ENCODE data around the gene GDI1.

Gene GDI1

DNA sequence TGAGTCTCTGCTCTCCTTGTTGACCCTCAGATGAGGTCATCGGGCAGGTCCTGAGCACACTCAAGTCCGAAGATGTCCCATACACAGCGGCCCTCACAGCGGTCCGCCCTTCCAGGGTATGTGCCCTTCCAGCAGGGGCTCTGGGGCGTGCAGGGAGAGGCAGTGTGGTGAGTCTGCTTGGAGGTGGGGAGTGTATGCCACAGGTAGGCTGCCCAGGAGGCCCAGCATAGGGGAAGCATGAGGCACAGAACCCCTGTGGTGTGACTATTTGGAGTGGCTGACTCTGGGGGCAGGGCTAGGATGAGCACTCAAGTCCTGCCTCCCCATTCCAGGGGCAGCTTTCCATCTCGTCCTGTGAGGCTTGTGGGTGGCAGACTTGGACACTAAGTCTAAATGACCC, 3.3 kb upstream of the GDI1 start:
- Histone ChIP-seq H3K79me2 (ENCODE audit: insufficient read depth, low read length) (peaks cover 47% of the 10 kb centered on the region), H3K4me3 (ENCODE audit: low read length, poor library complexity, severe bottlenecking) (no peak overlapping the region), H3K9me3 (ENCODE audit: insufficient read depth, low read depth, low read length) (no peaks in the 10 kb centered on the region), H3K4me2 (ENCODE audit: low read depth, low read length, poor library complexity, severe bottlenecking) (no peak overlapping the region), H3K27me3 (ENCODE audit: insufficient read depth, low read length, poor library complexity, severe bottlenecking) (no peaks in the 10 kb centered on the region), H3K36me3 (ENCODE audit: insufficient read depth, low read length) (no peaks in the 10 kb centered on the region; the same call in 1 of the 2 replicates), H3K9me2 (replicated peaks; ENCODE audit: low read depth, low read length) (no peaks in the 10 kb centered on the region), H3F3A (ENCODE audit: low read depth) (no peaks in the 10 kb centered on the region), H3K9ac (ENCODE audit: low read depth, low read length, poor library complexity, severe bottlenecking) (no peak overlapping the region), H4K20me1 (ENCODE audit: insufficient read depth, low read length, poor library complexity, severe bottlenecking) (no peaks in the 10 kb centered on the region), H3K4me1 (ENCODE audit: insufficient read depth, low read length, poor library complexity, severe bottlenecking) (peaks cover 14% of the 10 kb centered on the region), H2AFZ (ENCODE audit: low read length) (no peak overlapping the region)
- TF ChIP-seq, protein P1, sequence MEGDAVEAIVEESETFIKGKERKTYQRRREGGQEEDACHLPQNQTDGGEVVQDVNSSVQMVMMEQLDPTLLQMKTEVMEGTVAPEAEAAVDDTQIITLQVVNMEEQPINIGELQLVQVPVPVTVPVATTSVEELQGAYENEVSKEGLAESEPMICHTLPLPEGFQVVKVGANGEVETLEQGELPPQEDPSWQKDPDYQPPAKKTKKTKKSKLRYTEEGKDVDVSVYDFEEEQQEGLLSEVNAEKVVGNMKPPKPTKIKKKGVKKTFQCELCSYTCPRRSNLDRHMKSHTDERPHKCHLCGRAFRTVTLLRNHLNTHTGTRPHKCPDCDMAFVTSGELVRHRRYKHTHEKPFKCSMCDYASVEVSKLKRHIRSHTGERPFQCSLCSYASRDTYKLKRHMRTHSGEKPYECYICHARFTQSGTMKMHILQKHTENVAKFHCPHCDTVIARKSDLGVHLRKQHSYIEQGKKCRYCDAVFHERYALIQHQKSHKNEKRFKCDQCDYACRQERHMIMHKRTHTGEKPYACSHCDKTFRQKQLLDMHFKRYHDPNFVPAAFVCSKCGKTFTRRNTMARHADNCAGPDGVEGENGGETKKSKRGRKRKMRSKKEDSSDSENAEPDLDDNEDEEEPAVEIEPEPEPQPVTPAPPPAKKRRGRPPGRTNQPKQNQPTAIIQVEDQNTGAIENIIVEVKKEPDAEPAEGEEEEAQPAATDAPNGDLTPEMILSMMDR (conservative IDR thresholded peaks at IDR 0.05; ENCODE audit: low read length) = no peak
- TF ChIP-seq EZH2phosphoT487 (IDR thresholded peaks at IDR 0.05; ENCODE audit: borderline replicate concordance) = no peak

DNA sequence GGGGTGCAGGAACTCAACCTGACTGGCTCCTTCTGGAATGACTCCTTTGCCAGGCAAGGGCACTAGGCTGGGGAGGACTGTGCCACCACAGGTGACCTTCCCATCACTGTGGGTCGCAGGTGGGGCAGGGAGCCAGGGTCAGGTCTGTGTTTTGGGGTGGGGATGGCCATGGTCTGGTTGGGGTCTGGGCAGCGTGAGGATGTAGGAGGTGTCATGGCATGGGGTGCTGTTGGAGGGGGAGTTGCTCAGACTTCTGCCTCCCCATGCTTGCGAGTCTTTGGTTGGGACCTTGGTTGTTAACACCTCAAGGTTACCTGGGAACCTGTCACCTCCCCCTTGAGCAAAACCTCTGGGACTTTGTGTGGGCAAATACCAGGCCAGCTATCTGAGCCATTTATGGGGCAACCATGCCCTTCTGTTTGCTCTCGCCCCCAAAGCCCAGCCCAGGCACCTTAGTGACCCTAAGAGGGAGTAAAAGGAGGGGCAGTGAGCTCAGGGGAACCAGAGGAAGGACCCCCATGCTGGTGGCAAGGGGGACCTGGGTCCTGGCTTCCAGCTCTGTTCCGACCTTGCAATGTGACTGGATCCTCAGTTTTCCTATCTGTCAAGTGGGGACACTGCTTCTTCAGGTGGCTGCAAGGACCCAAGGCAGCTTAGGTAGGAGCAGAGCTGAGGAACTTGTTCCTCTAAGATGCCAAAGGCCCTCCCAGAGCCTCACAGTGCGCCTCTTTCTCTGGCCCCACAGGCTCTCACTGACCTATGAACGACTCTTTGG, 2.4 kb upstream of the GDI1 start:
- Histone ChIP-seq H3K9me3 (ENCODE audit: insufficient read depth, low read depth, low read length) (no peaks in the 10 kb centered on the region), H3K79me2 (ENCODE audit: insufficient read depth, low read length) (peaks cover 48% of the 10 kb centered on the region), H3K9ac (ENCODE audit: low read depth, low read length, poor library complexity, severe bottlenecking) (no peak overlapping the region), H3F3A (ENCODE audit: low read depth) (no peaks in the 10 kb centered on the region), H3K9me2 (replicated peaks; ENCODE audit: low read depth, low read length) (no peaks in the 10 kb centered on the region), H3K36me3 (ENCODE audit: insufficient read depth, low read length) (no peaks in the 10 kb centered on the region; the same call in 1 of the 2 replicates), H2AFZ (ENCODE audit: low read length) (no peak overlapping the region), H3K4me3 (ENCODE audit: low read length, poor library complexity, severe bottlenecking) (no peak overlapping the region), H3K27me3 (ENCODE audit: insufficient read depth, low read length, poor library complexity, severe bottlenecking) (no peaks in the 10 kb centered on the region), H4K20me1 (ENCODE audit: insufficient read depth, low read length, poor library complexity, severe bottlenecking) (no peaks in the 10 kb centered on the region), H3K4me2 (ENCODE audit: low read depth, low read length, poor library complexity, severe bottlenecking) (no peak overlapping the region), H3K4me1 (ENCODE audit: insufficient read depth, low read length, poor library complexity, severe bottlenecking) (peaks cover 12% of the 10 kb centered on the region)
- TF ChIP-seq EZH2phosphoT487 (IDR thresholded peaks at IDR 0.05; ENCODE audit: borderline replicate concordance) = no peak
- TF ChIP-seq, protein P1 (conservative IDR thresholded peaks at IDR 0.05; ENCODE audit: low read length) = no peak

DNA sequence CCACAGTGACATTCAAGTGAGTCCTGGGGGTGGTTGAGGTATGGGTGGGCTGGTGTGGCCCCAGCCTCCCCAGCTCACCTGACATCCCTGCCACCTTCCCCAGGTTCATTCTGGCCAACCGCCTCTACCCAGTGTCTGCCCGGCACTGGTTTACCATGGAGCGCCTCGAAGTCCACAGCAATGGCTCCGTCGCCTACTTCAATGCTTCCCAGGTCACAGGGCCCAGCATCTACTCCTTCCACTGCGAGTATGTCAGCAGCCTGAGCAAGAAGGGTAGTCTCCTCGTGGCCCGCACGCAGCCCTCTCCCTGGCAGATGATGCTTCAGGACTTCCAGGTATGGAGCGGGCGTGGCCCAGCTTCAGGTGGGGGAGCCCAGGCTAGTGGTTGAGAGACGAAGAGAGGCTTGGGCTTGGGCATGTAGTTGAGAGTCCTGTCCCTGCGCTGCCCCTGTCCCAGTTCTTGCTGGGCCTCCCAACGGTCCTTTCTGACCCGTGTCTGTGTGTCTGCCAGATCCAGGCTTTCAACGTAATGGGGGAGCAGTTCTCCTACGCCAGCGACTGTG, 1.7 kb upstream of the GDI1 start:
- no peak overlapping the region for H3K4me3 ChIP-seq (ENCODE audit: low read length, poor library complexity, severe bottlenecking)
- no peak overlapping the region for H2AFZ ChIP-seq (ENCODE audit: low read length)
- no peak overlapping the region for H3K9ac ChIP-seq (ENCODE audit: low read depth, low read length, poor library complexity, severe bottlenecking)
- peaks cover 9% of the 10 kb centered on the region for H3K4me1 ChIP-seq (ENCODE audit: insufficient read depth, low read length, poor library complexity, severe bottlenecking)
- no peaks in the 10 kb centered on the region for H4K20me1 ChIP-seq (ENCODE audit: insufficient read depth, low read length, poor library complexity, severe bottlenecking)
- no peaks in the 10 kb centered on the region for H3K9me3 ChIP-seq (ENCODE audit: insufficient read depth, low read depth, low read length)
- H3K27me3 ChIP-seq (ENCODE audit: insufficient read depth, low read length, poor library complexity, severe bottlenecking) = no peaks in the 10 kb centered on the region
- no peaks in the 10 kb centered on the region for H3K9me2 ChIP-seq (replicated peaks; ENCODE audit: low read depth, low read length)
- TF ChIP-seq, protein P1 (conservative IDR thresholded peaks at IDR 0.05; ENCODE audit: low read length) = no peak
- TF ChIP-seq EZH2phosphoT487 (IDR thresholded peaks at IDR 0.05; ENCODE audit: borderline replicate concordance) = no peak
- no peaks in the 10 kb centered on the region for H3F3A ChIP-seq (ENCODE audit: low read depth)
- no peaks in the 10 kb centered on the region; the same call in 1 of the 2 replicates for H3K36me3 ChIP-seq (ENCODE audit: insufficient read depth, low read length)
- no peak overlapping the region for H3K4me2 ChIP-seq (ENCODE audit: low read depth, low read length, poor library complexity, severe bottlenecking)
- H3K79me2 ChIP-seq (ENCODE audit: insufficient read depth, low read length) = peaks cover 49% of the 10 kb centered on the region
